Vagina (tissue), 2 donors: Measurements from ENCODE around the gene PMPCA. TPM values are rescaled to one million over a fixed set of nuclear protein-coding genes. Genes with fewer than 3 reads are reported as not detected.

ENCODE experiments used
- DNase-seq, 2 donors: peaks; one replicate each; pipeline ENCODE4 v3.0.0-alpha.2; 2017; ENCODE audit errors: extremely low spot score in 2 of 2
- H3K27ac ChIP-seq: fragments of 200-600 bp; sonication (generic); one replicate; pipeline ENCODE4 v1.5.1; 2019
- H3K27me3 ChIP-seq: fragments of 200-600 bp; sonication (generic); one replicate; pipeline ENCODE4 v1.5.1; 2019
- H3K36me3 ChIP-seq, 2 donors: fragments of 200-600 bp; sonication (generic); one replicate each; pipeline ENCODE4 v1.5.1; 2017 to 2019
- H3K4me1 ChIP-seq: fragments of 200-600 bp; sonication (generic); one replicate; pipeline ENCODE4 v1.5.1; 2019
- H3K4me3 ChIP-seq, 2 donors: fragments of 200-600 bp; sonication (generic); 1 replicate in 1 of 2; 2 replicates in 1 of 2; pipeline ENCODE4 v1.5.1; 2016 to 2019
- H3K9me3 ChIP-seq: fragments of 200-600 bp; sonication (generic); one replicate; pipeline ENCODE4 v1.5.1; 2019
- CTCF ChIP-seq, 3 experiments: fragments of 450-650 bp in 2 of 3; fragments of 200-600 bp in 1 of 3; sonication (generic) in 1 of 3; IDR thresholded peaks; one replicate each; pipeline ENCODE4 v1.5.1; 2017 to 2019; ENCODE audit warnings: antibody characterized with exemption in 3 of 3, mild to moderate bottlenecking in 2 of 3, moderate library complexity in 2 of 3
- POLR2A ChIP-seq, 2 donors: fragments of 450-650 bp; IDR thresholded peaks; one replicate each; pipeline ENCODE4 v1.6.1; 2017; ENCODE audit warnings: antibody characterized with exemption in 2 of 2, mild to moderate bottlenecking in 2 of 2, moderate library complexity in 2 of 2
- POLR2AphosphoS5 ChIP-seq, 2 donors: sonication (generic); formaldehyde crosslinking; IDR thresholded peaks; one replicate each; pipeline ENCODE4 v1.9.0; 2017; ENCODE audit warnings: antibody characterized with exemption in 2 of 2, mild to moderate bottlenecking in 2 of 2, low read depth in 1 of 2; ENCODE audit not compliant: insufficient read depth in 1 of 2
- intact Hi-C: fragments of 100-400 bp; cut with DNase I; formaldehyde crosslinking; loops from one replicate; pipeline ENCODE4 v1.15.1; 2023
- total RNA-seq: library from RNA; depleted of rRNA; stranded (reverse); fragments of >200 nt; gene quantifications from one replicate; pipeline ENCODE4 v1.2.3, GENCODE V29; 2016

PMPCA gene
- total RNA-seq, 1 donor from 2014 or later, result 23.6 TPM

GRCh38 chr9:136455043-136456002 is 44.9 kb downstream of the PMPCA start:
- Histone ChIP-seq H3K36me3 (peaks cover 2 to 83% of the 10 kb centered on the region in 2 donors), H3K27me3 (no peaks in the 10 kb centered on the region), H3K9me3 (no peaks in the 10 kb centered on the region), H3K4me3 (no peak overlapping the region), H3K4me1 (no peaks in the 10 kb centered on the region), H3K27ac (no peak overlapping the region)
- intact Hi-C loops, result no loop called here
- no peak for DNase-seq
- TF ChIP-seq POLR2AphosphoS5 (IDR thresholded peaks at IDR 0.05; ENCODE audit: insufficient read depth in 1 of 2, low read depth in 1 of 2) (no peak), POLR2A (IDR thresholded peaks at IDR 0.05) (no peak), CTCF (IDR thresholded peaks at IDR 0.05) (no peak)

- peaks cover 2 to 83% of the 10 kb centered on the region in 2 donors for H3K36me3 ChIP-seq
- intact Hi-C loops, result no loop called here
- H3K27ac ChIP-seq, result no peak overlapping the region
- H3K4me1 ChIP-seq, result no peaks in the 10 kb centered on the region
- TF ChIP-seq CTCF (IDR thresholded peaks at IDR 0.05) (no peak), POLR2A (IDR thresholded peaks at IDR 0.05) (no peak), POLR2AphosphoS5 (IDR thresholded peaks at IDR 0.05; ENCODE audit: insufficient read depth in 1 of 2, low read depth in 1 of 2) (no peak)
- H3K4me3 ChIP-seq, result no peak overlapping the region
- H3K27me3 ChIP-seq, result no peaks in the 10 kb centered on the region
- no peak for DNase-seq
- H3K9me3 ChIP-seq, result no peaks in the 10 kb centered on the region
Observed at GRCh38 chr9:136456258-136456657, 45.8 kb downstream of the PMPCA start.

- no peak overlapping the region for H3K27ac ChIP-seq
- H3K36me3 ChIP-seq, result peaks cover 2 to 85% of the 10 kb centered on the region in 2 donors
- intact Hi-C loops, result no loop called here
- H3K27me3 ChIP-seq, result no peaks in the 10 kb centered on the region
- H3K9me3 ChIP-seq, result no peaks in the 10 kb centered on the region
- no peak overlapping the region for H3K4me3 ChIP-seq
- TF ChIP-seq POLR2AphosphoS5 (IDR thresholded peaks at IDR 0.05; ENCODE audit: insufficient read depth in 1 of 2, low read depth in 1 of 2) (no peak), CTCF (IDR thresholded peaks at IDR 0.05) (no peak), POLR2A (IDR thresholded peaks at IDR 0.05) (no peak)
- DNase-seq, result no peak
- no peaks in the 10 kb centered on the region for H3K4me1 ChIP-seq
Observed at GRCh38 chr9:136457326-136457725, 46.9 kb downstream of the PMPCA start.

GRCh38 chr9:136459425-136459824 is 49.0 kb downstream of the PMPCA start:
- Histone ChIP-seq H3K36me3 (peaks cover 2 to 100% of the 10 kb centered on the region in 2 donors), H3K4me1 (no peaks in the 10 kb centered on the region), H3K9me3 (no peaks in the 10 kb centered on the region), H3K27ac (no peak overlapping the region), H3K27me3 (no peaks in the 10 kb centered on the region), H3K4me3 (no peak overlapping the region)
- intact Hi-C loops, result no loop called here
- no peak for TF ChIP-seq POLR2A (IDR thresholded peaks at IDR 0.05)
- TF ChIP-seq POLR2AphosphoS5 (IDR thresholded peaks at IDR 0.05; ENCODE audit: insufficient read depth in 1 of 2, low read depth in 1 of 2), result no peak
- no peak for TF ChIP-seq CTCF (IDR thresholded peaks at IDR 0.05)
- DNase-seq, result no peak

DNA sequence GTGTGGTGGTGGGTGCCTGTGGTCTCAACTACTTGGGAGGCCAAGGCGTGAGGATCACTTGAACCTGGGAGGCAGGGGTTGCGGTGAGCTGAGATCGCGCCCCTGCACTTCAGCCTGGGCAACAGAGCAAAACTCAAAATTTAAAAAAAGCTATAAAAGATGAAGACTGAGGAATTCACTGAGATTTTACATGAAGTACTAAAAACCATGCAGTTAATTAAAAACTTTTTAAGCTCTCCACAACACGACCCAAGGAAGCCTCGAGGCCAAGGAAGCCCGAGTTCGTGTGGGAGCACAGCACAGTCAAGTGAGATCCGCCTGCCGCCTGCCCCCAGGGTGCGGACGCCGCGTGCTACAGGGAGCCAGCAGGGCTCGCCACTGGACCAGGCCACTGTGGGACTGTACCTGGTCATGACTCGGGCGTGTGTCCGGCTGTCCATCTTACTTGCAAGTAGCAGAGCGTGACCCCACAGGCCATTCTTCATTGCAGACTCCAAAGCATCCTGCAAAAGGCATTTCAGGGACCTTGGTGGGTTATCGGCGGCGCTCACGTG is 50.4 kb downstream of the PMPCA start:
- intact Hi-C loops, result no loop called here
- H3K4me3 ChIP-seq, result no peak overlapping the region
- DNase-seq, result no peak
- no peaks in the 10 kb centered on the region for H3K27me3 ChIP-seq
- H3K27ac ChIP-seq, result no peak overlapping the region
- H3K9me3 ChIP-seq, result no peaks in the 10 kb centered on the region
- H3K36me3 ChIP-seq, result peaks cover 4 to 100% of the 10 kb centered on the region in 2 donors
- no peaks in the 10 kb centered on the region for H3K4me1 ChIP-seq
- TF ChIP-seq CTCF (IDR thresholded peaks at IDR 0.05), result no peak
- TF ChIP-seq POLR2AphosphoS5 (IDR thresholded peaks at IDR 0.05; ENCODE audit: insufficient read depth in 1 of 2, low read depth in 1 of 2), result no peak
- no peak for TF ChIP-seq POLR2A (IDR thresholded peaks at IDR 0.05)
